ENCODE results near the gene SLC37A3. TPM values are rescaled to one million over a fixed set of nuclear protein-coding genes. Genes with fewer than 3 reads are reported as not detected.
"Not testable (repeated sequence)": the region's sequence is repeated elsewhere in the genome, so short reads cannot be mapped to it uniquely, and the experiment has no call there.

SLC37A3 gene
- total RNA-seq, 2 experiments from 2014 or later: 28.8 to 30.7 TPM

GRCh38 chr7:140418156-140418472 lies 19.8 kb upstream of the SLC37A3 start:
- H3K9me3 Mint-ChIP-seq; H3K27me3 Mint-ChIP-seq; H3K27ac Mint-ChIP-seq; DNase-seq; H3K36me3 Mint-ChIP-seq (ENCODE audit: low read depth); H3K4me3 Mint-ChIP-seq: not testable (repeated sequence)
- POLR2A ChIA-PET: interaction anchor here (1.3 kb wide), 1 partner anchor 14 kb away, joined by 3 read pairs; the partner anchor contains the start of gene RAB19
- CTCF ChIA-PET: interaction anchor here (0.6 to 1.1 kb wide), 3 partner anchors 26 to 59 kb away, joined by 4 to 6 read pairs (median 5); no protein-coding TSS in a partner anchor
- peaks cover 14% of the 10 kb centered on the region for H3K4me1 Mint-ChIP-seq

- no peak overlapping the region for H3K4me3 Mint-ChIP-seq
- H3K9me3 Mint-ChIP-seq: no peaks in the 10 kb centered on the region
- H3K4me1 Mint-ChIP-seq: peaks cover 14% of the 10 kb centered on the region
- H3K27ac Mint-ChIP-seq: no peak overlapping the region
- H3K36me3 Mint-ChIP-seq (ENCODE audit: low read depth): peaks cover 3% of the 10 kb centered on the region
- ChIA-PET CTCF (interaction anchor here (0.7 to 1.5 kb wide), 6 partner anchors 26 to 156 kb away, joined by 3 to 6 read pairs (median 4); no protein-coding TSS in a partner anchor), POLR2A (interaction anchor here (1.3 kb wide), 1 partner anchor 14 kb away, joined by 3 read pairs; the partner anchor contains the start of gene RAB19)
- no peaks in the 10 kb centered on the region for H3K27me3 Mint-ChIP-seq
- DNase-seq: no peak
These were observed 19.3 kb upstream of the SLC37A3 start for GRCh38 chr7:140417456-140418155.

- Mint-ChIP-seq H3K36me3 (ENCODE audit: low read depth) (peaks cover 8% of the 10 kb centered on the region), H3K4me1 (peaks cover 14% of the 10 kb centered on the region), H3K27ac (no peak overlapping the region), H3K9me3 (no peaks in the 10 kb centered on the region), H3K4me3 (no peak overlapping the region), H3K27me3 (no peaks in the 10 kb centered on the region)
- CTCF ChIA-PET: interaction anchor here (0.9 to 1.5 kb wide), 3 partner anchors 29 to 1399 kb away, joined by 3 to 4 read pairs (median 3); no protein-coding TSS in a partner anchor
- POLR2A ChIA-PET: no interaction called here
- DNase-seq: no peak
These were observed 18.2 kb upstream of the SLC37A3 start for GRCh38 chr7:140416560-140416959.

GRCh38 chr7:140415816-140416215 lies 17.5 kb upstream of the SLC37A3 start:
- Mint-ChIP-seq H3K36me3 (ENCODE audit: low read depth) (peaks cover 13% of the 10 kb centered on the region), H3K4me1 (peaks cover 14% of the 10 kb centered on the region)
- POLR2A ChIA-PET: not testable (repeated sequence)

GRCh38 chr7:140415361-140415760 lies 17.0 kb upstream of the SLC37A3 start:
- Mint-ChIP-seq H3K36me3 (ENCODE audit: low read depth) (peaks cover 14% of the 10 kb centered on the region), H3K4me3 (no peak overlapping the region), H3K27ac (no peak overlapping the region), H3K9me3 (no peaks in the 10 kb centered on the region), H3K4me1 (peaks cover 14% of the 10 kb centered on the region), H3K27me3 (no peaks in the 10 kb centered on the region)
- ChIA-PET CTCF (no interaction called here), POLR2A (no interaction called here)
- DNase-seq: no peak

More at GRCh38 chr7:140415816-140416215, 17.5 kb upstream of the SLC37A3 start:
- H3K4me3 Mint-ChIP-seq, CTCF ChIA-PET, DNase-seq, H3K27me3 Mint-ChIP-seq, H3K27ac Mint-ChIP-seq, H3K9me3 Mint-ChIP-seq: not testable (repeated sequence)

GRCh38 chr7:140404565-140405065 lies 6.3 kb upstream of the SLC37A3 start:
- CTCF ChIA-PET: interaction anchor here (1.0 kb wide), 1 partner anchor 179 kb away, joined by 3 read pairs; no protein-coding TSS in a partner anchor
- H3K36me3 Mint-ChIP-seq (ENCODE audit: low read depth): peaks cover 16% of the 10 kb centered on the region
- no peaks in the 10 kb centered on the region for H3K9me3 Mint-ChIP-seq
- DNase-seq: no peak
- peak overlapping the region; percentile 85 for H3K4me3 Mint-ChIP-seq
- peak overlapping the region; percentile 82 for H3K27ac Mint-ChIP-seq
- H3K4me1 Mint-ChIP-seq: peaks cover 36% of the 10 kb centered on the region
- POLR2A ChIA-PET: interaction anchor here (1.0 to 2.9 kb wide), 3 partner anchors 28 to 46 kb away, joined by 3 to 21 read pairs (median 5); no protein-coding TSS in a partner anchor
- H3K27me3 Mint-ChIP-seq: no peaks in the 10 kb centered on the region

GRCh38 chr7:140403878-140404564 lies 5.7 kb upstream of the SLC37A3 start, which contains the start of gene RAB19:
RAB19 (plus strand) TSS chr7:140404058; CDS start chr7:140407647, 3,589 bp downstream.
- no peaks in the 10 kb centered on the region for H3K27me3 Mint-ChIP-seq
- H3K9me3 Mint-ChIP-seq: no peaks in the 10 kb centered on the region
- ChIA-PET CTCF (interaction anchor here (1.0 kb wide), 1 partner anchor 179 kb away, joined by 3 read pairs; no protein-coding TSS in a partner anchor), POLR2A (interaction anchor here (0.9 to 3.1 kb wide), 6 partner anchors 12 to 73 kb away, joined by 3 to 21 read pairs (median 4); no protein-coding TSS in a partner anchor)
- H3K4me1 Mint-ChIP-seq: peaks cover 38% of the 10 kb centered on the region
- peak within 1 kb of the TSS; percentile 82 for H3K27ac Mint-ChIP-seq
- peak; percentile 53 for DNase-seq
- H3K36me3 Mint-ChIP-seq (ENCODE audit: low read depth): peaks cover 16% of the 10 kb centered on the region
- H3K4me3 Mint-ChIP-seq: peak within 1 kb of the TSS; percentile 85

GRCh38 chr7:140402178-140402835 lies 4.0 kb upstream of the SLC37A3 start:
- Mint-ChIP-seq H3K4me1 (peaks cover 46% of the 10 kb centered on the region), H3K27ac (peak overlapping the region; percentile 73), H3K4me3 (peak overlapping the region; percentile 26), H3K9me3 (no peaks in the 10 kb centered on the region), H3K27me3 (no peaks in the 10 kb centered on the region), H3K36me3 (ENCODE audit: low read depth) (peaks cover 14% of the 10 kb centered on the region)
- DNase-seq: no peak
- ChIA-PET CTCF (interaction anchor here (1.3 kb wide), 1 partner anchor 26 kb away, joined by 3 read pairs; no protein-coding TSS in a partner anchor), POLR2A (interaction anchor here (1.1 to 3.1 kb wide), 3 partner anchors 10 to 76 kb away, joined by 3 to 21 read pairs (median 18); no protein-coding TSS in a partner anchor)

GRCh38 chr7:140400381-140400780 lies 2.1 kb upstream of the SLC37A3 start:
- H3K36me3 Mint-ChIP-seq (ENCODE audit: low read depth): peaks cover 17% of the 10 kb centered on the region
- no peak overlapping the region for H3K27ac Mint-ChIP-seq
- H3K9me3 Mint-ChIP-seq: no peaks in the 10 kb centered on the region
- DNase-seq: no peak
- H3K4me3 Mint-ChIP-seq: no peak overlapping the region
- POLR2A ChIA-PET: no interaction called here
- H3K27me3 Mint-ChIP-seq: no peaks in the 10 kb centered on the region
- CTCF ChIA-PET: no interaction called here
- peaks cover 54% of the 10 kb centered on the region for H3K4me1 Mint-ChIP-seq

- H3K27ac Mint-ChIP-seq: no peak overlapping the region
- no peak for DNase-seq
- ChIA-PET CTCF (no interaction called here), POLR2A (interaction anchor here (1.4 to 3.1 kb wide), 4 partner anchors 22 to 258 kb away, joined by 3 to 19 read pairs (median 10); no protein-coding TSS in a partner anchor)
- H3K4me3 Mint-ChIP-seq: peak overlapping the region; percentile 92
- peaks cover 42% of the 10 kb centered on the region for H3K4me1 Mint-ChIP-seq
- peaks cover 11% of the 10 kb centered on the region for H3K36me3 Mint-ChIP-seq (ENCODE audit: low read depth)
- no peaks in the 10 kb centered on the region for H3K9me3 Mint-ChIP-seq
- H3K27me3 Mint-ChIP-seq: no peaks in the 10 kb centered on the region
These were observed 491 bp upstream of the SLC37A3 start for GRCh38 chr7:140398821-140399220.

- H3K4me1 Mint-ChIP-seq: peaks cover 24% of the 10 kb centered on the region
- peaks cover 16% of the 10 kb centered on the region for H3K36me3 Mint-ChIP-seq (ENCODE audit: low read depth)
- DNase-seq: no peak
- no peaks in the 10 kb centered on the region for H3K27me3 Mint-ChIP-seq
- CTCF ChIA-PET: no interaction called here
- H3K9me3 Mint-ChIP-seq: no peaks in the 10 kb centered on the region
- POLR2A ChIA-PET: interaction anchor here (1.1 to 4.5 kb wide), 3 partner anchors 9 to 33 kb away, joined by 5 to 18 read pairs (median 5); partner anchors contain the start of gene RAB19
- H3K27ac Mint-ChIP-seq: no peak overlapping the region
- H3K4me3 Mint-ChIP-seq: no peak overlapping the region
These were observed 4.5 kb downstream of the SLC37A3 start for GRCh38 chr7:140393756-140394306.

GRCh38 chr7:140391634-140392033 lies 6.7 kb downstream of the SLC37A3 start:
- ChIA-PET POLR2A (interaction anchor here (2.2 to 4.5 kb wide), 3 partner anchors 10 to 15 kb away, joined by 7 to 18 read pairs (median 17); partner anchors contain the start of gene RAB19), CTCF (interaction anchor here (0.5 to 0.7 kb wide), 2 partner anchors 8 to 33 kb away, joined by 3 read pairs; no protein-coding TSS in a partner anchor)
- peaks cover 18% of the 10 kb centered on the region for H3K4me1 Mint-ChIP-seq
- no peaks in the 10 kb centered on the region for H3K9me3 Mint-ChIP-seq
- no peaks in the 10 kb centered on the region for H3K27me3 Mint-ChIP-seq
- H3K36me3 Mint-ChIP-seq (ENCODE audit: low read depth): peaks cover 12% of the 10 kb centered on the region
- no peak overlapping the region for H3K27ac Mint-ChIP-seq
- no peak overlapping the region for H3K4me3 Mint-ChIP-seq
- DNase-seq: no peak

Data from activated CD4-positive, alpha-beta memory T cell treated with anti-CD3 and anti-CD28 coated beads, Interleukin-2, amount 10 ng/mL, durations not matched to agents 7 days and 5 days (primary cell).